ENCODE results near the gene NAA20.
A peak's percentile ranks its signal among the peaks of the same experiment; 100 is the strongest.

The NAA20 gene

DNA sequence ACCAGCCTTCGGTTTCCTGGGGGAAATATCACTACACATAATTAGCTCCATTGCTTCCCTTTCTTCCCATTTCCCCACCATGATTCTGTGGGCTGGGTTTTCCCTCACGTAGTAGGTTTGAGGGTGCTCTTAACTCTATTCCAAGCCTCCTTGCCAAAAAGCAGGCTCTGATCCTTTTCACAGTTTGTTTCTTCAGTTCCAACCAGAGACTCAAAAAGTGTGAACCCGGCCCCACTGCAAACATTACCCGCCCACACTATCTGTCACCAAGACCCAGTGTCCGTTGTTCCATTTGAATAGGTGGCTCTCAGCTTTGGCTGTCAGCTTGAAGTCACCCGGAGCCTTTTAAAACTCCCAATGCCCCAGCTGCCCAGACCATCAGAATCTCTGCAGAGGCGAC is 11.8 kb upstream of the NAA20 start:
- H3K4me3 ChIP-seq (ENCODE audit: low read length) = no peak overlapping the region
- TF ChIP-seq, protein P1, sequence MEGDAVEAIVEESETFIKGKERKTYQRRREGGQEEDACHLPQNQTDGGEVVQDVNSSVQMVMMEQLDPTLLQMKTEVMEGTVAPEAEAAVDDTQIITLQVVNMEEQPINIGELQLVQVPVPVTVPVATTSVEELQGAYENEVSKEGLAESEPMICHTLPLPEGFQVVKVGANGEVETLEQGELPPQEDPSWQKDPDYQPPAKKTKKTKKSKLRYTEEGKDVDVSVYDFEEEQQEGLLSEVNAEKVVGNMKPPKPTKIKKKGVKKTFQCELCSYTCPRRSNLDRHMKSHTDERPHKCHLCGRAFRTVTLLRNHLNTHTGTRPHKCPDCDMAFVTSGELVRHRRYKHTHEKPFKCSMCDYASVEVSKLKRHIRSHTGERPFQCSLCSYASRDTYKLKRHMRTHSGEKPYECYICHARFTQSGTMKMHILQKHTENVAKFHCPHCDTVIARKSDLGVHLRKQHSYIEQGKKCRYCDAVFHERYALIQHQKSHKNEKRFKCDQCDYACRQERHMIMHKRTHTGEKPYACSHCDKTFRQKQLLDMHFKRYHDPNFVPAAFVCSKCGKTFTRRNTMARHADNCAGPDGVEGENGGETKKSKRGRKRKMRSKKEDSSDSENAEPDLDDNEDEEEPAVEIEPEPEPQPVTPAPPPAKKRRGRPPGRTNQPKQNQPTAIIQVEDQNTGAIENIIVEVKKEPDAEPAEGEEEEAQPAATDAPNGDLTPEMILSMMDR (conservative IDR thresholded peaks at IDR 0.05; ENCODE audit: low read depth, low read length) = no peak
- DNase-seq (ENCODE audit: low read depth) = no peak

DNA sequence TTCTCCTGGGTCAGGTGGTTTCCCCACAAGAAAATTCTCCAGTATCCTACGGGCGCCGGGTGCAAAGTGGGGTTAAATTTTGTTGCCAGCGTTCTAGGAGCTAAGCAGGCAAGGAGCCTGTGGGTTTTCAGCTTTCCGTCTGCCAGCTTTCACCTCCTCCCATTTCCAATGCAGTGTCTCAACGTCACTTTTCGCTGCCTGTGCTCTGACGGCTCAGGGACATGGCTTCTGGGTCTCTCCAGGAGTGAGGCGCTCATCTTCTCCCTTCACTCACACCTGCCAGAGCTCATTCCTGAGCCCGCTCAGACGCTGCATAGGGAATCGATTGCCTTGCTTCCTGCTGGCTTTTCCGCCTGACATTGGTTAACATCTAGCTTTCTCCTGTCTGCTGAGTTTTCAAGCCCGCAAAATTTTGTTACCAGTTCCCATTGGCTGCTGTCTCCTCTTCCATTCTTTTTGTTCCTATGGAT is 7.3 kb upstream of the NAA20 start:
- TF ChIP-seq, protein P1 (conservative IDR thresholded peaks at IDR 0.05; ENCODE audit: low read depth, low read length) = no peak
- H3K4me3 ChIP-seq (ENCODE audit: low read length) = no peak overlapping the region
- no peak for DNase-seq (ENCODE audit: low read depth)

DNA sequence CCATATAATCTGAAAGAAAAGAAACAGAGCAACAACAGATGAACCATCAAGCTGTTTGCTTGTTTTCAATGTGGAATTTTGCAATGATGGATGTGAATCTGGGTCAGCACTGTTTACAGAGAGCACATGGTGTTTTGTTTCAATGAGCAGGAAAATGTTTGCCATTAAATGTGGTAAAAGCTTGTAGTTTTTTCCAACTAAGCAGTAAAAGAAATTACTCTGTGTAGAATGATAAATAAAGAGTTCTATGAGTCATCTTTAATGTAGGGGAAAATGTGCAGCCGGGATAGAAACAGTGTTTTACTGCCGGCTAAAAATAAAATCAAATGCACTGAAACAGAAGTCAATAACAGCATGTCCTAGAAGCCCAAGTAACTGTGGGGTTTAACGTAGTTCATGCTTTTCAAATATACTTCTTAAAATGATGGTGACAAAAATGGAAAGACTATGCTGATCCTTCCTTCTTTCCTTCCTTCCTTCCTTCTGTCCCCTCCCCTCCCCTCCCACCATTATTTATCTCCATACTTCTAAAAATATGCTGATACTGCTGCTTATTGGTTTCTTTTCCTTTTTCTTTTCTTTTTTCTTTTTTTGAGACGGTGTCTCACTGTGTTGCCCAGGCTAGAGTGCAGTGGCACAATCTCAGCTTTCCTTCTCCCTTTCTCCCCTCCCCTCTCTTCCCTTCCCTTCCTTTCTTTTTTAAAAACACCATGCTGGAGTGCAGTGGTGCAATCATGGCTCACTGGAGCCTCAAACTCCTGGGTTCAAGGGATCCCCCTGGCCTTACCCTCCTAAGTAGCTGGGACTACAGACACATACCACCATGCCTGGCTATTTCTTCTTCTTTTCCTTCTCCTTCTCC is 6.3 kb upstream of the NAA20 start:
- no peak for DNase-seq (ENCODE audit: low read depth)
- TF ChIP-seq, protein P1 (conservative IDR thresholded peaks at IDR 0.05; ENCODE audit: low read depth, low read length) = no peak
- no peak overlapping the region for H3K4me3 ChIP-seq (ENCODE audit: low read length)

DNA sequence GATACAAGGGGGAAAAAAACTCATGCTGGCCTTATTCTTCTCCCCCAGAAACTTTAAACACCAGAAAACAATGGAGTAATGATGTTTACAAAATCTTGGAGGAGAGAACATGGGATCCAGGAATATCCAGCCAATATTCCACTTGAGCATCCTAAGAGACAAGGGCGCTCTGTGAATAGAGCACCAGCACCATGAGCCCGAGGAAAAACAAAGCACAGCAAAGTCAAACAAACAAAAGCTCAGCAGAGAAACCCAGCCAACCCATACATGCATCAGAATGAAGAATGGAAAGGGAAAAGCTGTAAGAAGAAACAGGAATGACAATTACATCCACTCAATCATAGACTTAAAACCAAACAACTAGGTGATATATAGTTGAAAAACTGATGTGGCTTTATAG is 4.6 kb upstream of the NAA20 start:
- DNase-seq (ENCODE audit: low read depth) = no peak
- H3K4me3 ChIP-seq (ENCODE audit: low read length) = no peak overlapping the region
- TF ChIP-seq, protein P1 (conservative IDR thresholded peaks at IDR 0.05; ENCODE audit: low read depth, low read length) = no peak

DNA sequence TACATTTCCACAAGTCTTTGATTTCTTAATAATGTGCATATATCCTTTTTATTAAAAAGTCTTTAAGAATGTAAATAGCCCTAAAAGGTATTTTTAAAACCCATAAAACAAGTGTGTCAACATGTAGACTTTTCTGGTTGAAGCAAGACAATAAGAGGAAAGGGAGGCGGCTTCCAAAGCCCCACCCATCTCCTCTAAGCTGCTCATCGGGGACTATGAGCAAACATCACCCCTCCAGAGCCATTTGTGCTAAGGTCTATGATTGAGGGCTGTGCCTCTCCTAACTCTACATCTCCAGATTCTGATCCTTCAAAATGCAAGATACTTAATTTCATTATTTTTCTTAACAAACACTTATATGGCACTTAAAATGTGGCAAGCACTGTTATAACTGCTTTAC is 2.5 kb upstream of the NAA20 start:
- H3K4me3 ChIP-seq (ENCODE audit: low read length) = no peak overlapping the region
- TF ChIP-seq, protein P1 (conservative IDR thresholded peaks at IDR 0.05; ENCODE audit: low read depth, low read length) = no peak
- DNase-seq (ENCODE audit: low read depth) = no peak

DNA sequence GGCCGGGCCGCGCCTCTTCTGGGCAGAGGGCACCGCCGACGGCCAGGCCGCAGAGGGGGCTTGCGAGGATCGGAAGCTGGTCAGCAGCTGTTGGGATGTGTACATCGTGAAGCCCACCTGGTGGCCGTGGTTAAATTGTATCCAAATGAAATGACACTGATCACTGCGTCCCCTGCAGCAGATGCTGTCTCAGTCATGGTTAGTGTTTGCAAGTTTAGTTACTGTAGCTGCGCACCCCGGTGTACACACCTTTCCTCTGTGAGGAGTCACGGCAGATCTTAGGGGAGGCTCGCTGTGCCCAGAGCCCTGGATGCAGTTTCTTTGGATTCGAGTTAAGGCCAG is 653 bp downstream of the NAA20 start:
- TF ChIP-seq, protein P1 (conservative IDR thresholded peaks at IDR 0.05; ENCODE audit: low read depth, low read length) = no peak
- no peak for DNase-seq (ENCODE audit: low read depth)
- H3K4me3 ChIP-seq (ENCODE audit: low read length) = peak overlapping the region; percentile 81

DNA sequence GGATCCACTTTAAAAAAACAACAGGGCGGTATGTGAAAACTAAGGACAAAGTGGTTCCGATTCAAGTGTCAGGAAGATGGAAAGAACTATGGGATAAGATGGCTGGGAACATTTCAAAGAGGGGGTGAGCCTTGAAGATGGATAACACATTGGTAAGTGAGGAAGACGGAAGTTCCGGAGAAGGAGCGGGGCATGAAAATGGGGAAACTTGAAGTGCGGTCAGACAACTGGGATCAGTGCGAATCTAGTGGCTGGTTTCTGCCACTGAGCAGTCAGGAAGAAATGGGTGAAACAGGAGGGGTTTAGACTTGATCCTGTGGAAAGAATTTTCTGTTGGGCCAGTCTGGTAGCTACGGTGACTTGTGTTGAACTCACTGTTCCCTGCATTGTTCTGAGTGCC is 1.2 kb downstream of the NAA20 start:
- H3K4me3 ChIP-seq (ENCODE audit: low read length) = peak overlapping the region; percentile 81

More for the DNA sequence above, 1.2 kb downstream of the NAA20 start:
- DNase-seq (ENCODE audit: low read depth) = no peak
- TF ChIP-seq, protein P1 (conservative IDR thresholded peaks at IDR 0.05; ENCODE audit: low read depth, low read length) = no peak
